A549 (cell line): ENCODE measurements around the gene ZNF48. TPM values are rescaled to one million over a fixed set of nuclear protein-coding genes. Genes with fewer than 3 reads are reported as not detected.

Experiments
- ATAC-seq, 2 experiments: fragments of 200-7000 bp in 1 of 2; fragments of >200 bp in 1 of 2; cut with Nextera tagmentation in 1 of 2; cut with Tn5 transposase in 1 of 2; 3 replicates each; pipeline versions ENCODE4 v1.8.0 to v1.9.1; 2018 to 2020; ENCODE audit warnings: mild to moderate bottlenecking in 1 of 2, moderate library complexity in 1 of 2
- CTCF ChIA-PET: fragments of 300-600 bp; sonication (Branson Sonifier 250); formaldehyde crosslinking; extraction: SDS; loops from one replicate; lab custom pipeline; 2021; ENCODE audit warnings: antibody characterized with exemption, inconsistent platforms; lab: Yijun Ruan, JAX
- POLR2A ChIA-PET: fragments of 350-600 bp; formaldehyde crosslinking; extraction: SDS; loops from one replicate; lab custom pipeline; 2021; ENCODE audit warnings: antibody characterized with exemption, inconsistent platforms; lab: Yijun Ruan, JAX
- DNase-seq, 2 experiments: peaks; one replicate each; pipeline versions ENCODE4 v3.0.0 to v3.0.0-alpha.2; 2011 to 2016; ENCODE audit warnings: low read depth in 1 of 2, low spot score in 1 of 2
- FAIRE-seq: peaks from 2 replicates; lab custom pipeline; 2011; peaks lifted over from hg19 to GRCh38; lab: Jason Lieb, UNC
- H3K27ac ChIP-seq, 2 experiments: fragments of >200 bp; sonication (Bioruptor Twin); formaldehyde crosslinking; 3 replicates each; pipeline ENCODE4 v1.5.1; 2016 to 2017
- H3K4me1 ChIP-seq: fragments of >200 bp; sonication (Bioruptor Twin); formaldehyde crosslinking; 3 replicates; pipeline ENCODE4 v1.6.1; 2016
- H3K4me2 ChIP-seq: fragments of >200 bp; sonication (Bioruptor Twin); formaldehyde crosslinking; 3 replicates; pipeline ENCODE4 v1.6.1; 2016
- H3K4me3 ChIP-seq: fragments of >200 bp; sonication (Bioruptor Twin); formaldehyde crosslinking; 3 replicates; pipeline ENCODE4 v1.5.1; 2016
- H3K9me3 ChIP-seq: fragments of >200 bp; sonication (Bioruptor Twin); formaldehyde crosslinking; 3 replicates; pipeline ENCODE4 v1.6.1; 2016
- CBX2 ChIP-seq: fragments of 200-600 bp; sonication (generic); IDR thresholded peaks from 2 replicates; pipeline ENCODE4 v1.6.1; 2016; ENCODE audit warnings: low read depth, mild to moderate bottlenecking, borderline replicate concordance
- CBX8 ChIP-seq: fragments of 200-600 bp; sonication (generic); IDR thresholded peaks from 2 replicates; pipeline ENCODE4 v1.6.1; 2016
- CHD2 ChIP-seq: fragments of 150-350 bp; IDR thresholded peaks from 2 replicates; pipeline ENCODE4 v1.6.1; 2014; ENCODE audit warnings: low read length; ENCODE audit not compliant: partially characterized antibody
- CHD4 ChIP-seq: fragments of 200-600 bp; sonication (generic); IDR thresholded peaks from 2 replicates; pipeline ENCODE4 v1.6.1; 2016; ENCODE audit warnings: antibody characterized with exemption, mild to moderate bottlenecking, borderline replicate concordance
- EHF ChIP-seq: fragments of 250-450 bp; sonication (Bioruptor Pico); IDR thresholded peaks from 2 replicates; pipeline ENCODE4 v1.5.0; 2020; ENCODE audit warnings: mild to moderate bottlenecking
- EHMT2 ChIP-seq: fragments of 200-600 bp; sonication (generic); IDR thresholded peaks from 2 replicates; pipeline ENCODE4 v1.6.1; 2016; ENCODE audit warnings: antibody characterized with exemption, low read depth, mild to moderate bottlenecking, moderate library complexity
- EP300 ChIP-seq, 2 experiments: fragments of >200 bp; sonication (Bioruptor Twin); formaldehyde crosslinking; IDR thresholded peaks; 2 replicates in 1 of 2; 3 replicates in 1 of 2; pipeline ENCODE4 v1.6.1; 2016 to 2017
- ESRRA ChIP-seq: fragments of 150-350 bp; IDR thresholded peaks from 2 replicates; pipeline ENCODE4 v1.6.1; 2014; ENCODE audit warnings: mild to moderate bottlenecking, low read length, borderline replicate concordance
- FOSB ChIP-seq: fragments of 250-450 bp; sonication (Bioruptor Pico); IDR thresholded peaks from 2 replicates; pipeline ENCODE4 v1.5.0; 2020; ENCODE audit warnings: mild to moderate bottlenecking, moderate library complexity
- FOSL2 ChIP-seq, 2 experiments: fragments of 450-650 bp in 1 of 2; fragments of >200 bp in 1 of 2; sonication (Bioruptor Twin) in 1 of 2; formaldehyde crosslinking; IDR thresholded peaks; 2 replicates each; pipeline versions ENCODE4 v1.5.0 to v1.6.1; 2016 to 2020; ENCODE audit warnings: mild to moderate bottlenecking in 1 of 2, moderate library complexity in 1 of 2
- FOXS1 ChIP-seq: fragments of 250-450 bp; sonication (Bioruptor Pico); IDR thresholded peaks from 2 replicates; pipeline ENCODE4 v1.5.0; 2020; ENCODE audit warnings: mild to moderate bottlenecking, moderate library complexity
- GATA3 ChIP-seq: IDR thresholded peaks from 2 replicates; pipeline ENCODE4 v1.6.1; 2012; ENCODE audit warnings: borderline replicate concordance
- HEYL ChIP-seq: fragments of 250-450 bp; sonication (Bioruptor Pico); IDR thresholded peaks from 2 replicates; pipeline ENCODE4 v1.8.0; 2021; ENCODE audit warnings: mild to moderate bottlenecking, moderate library complexity
- HOXA7 ChIP-seq: fragments of 250-450 bp; sonication (Bioruptor Pico); IDR thresholded peaks from 2 replicates; pipeline ENCODE4 v1.5.0; 2020; ENCODE audit warnings: mild to moderate bottlenecking, moderate library complexity
- HOXB5 ChIP-seq: fragments of 250-450 bp; sonication (Bioruptor Pico); IDR thresholded peaks from 2 replicates; pipeline ENCODE4 v1.5.0; 2020; ENCODE audit warnings: mild to moderate bottlenecking, moderate library complexity
- JUN ChIP-seq, 2 experiments: fragments of >200 bp; sonication (Bioruptor Twin); formaldehyde crosslinking; IDR thresholded peaks; 2 replicates in 1 of 2; 3 replicates in 1 of 2; pipeline ENCODE4 v1.6.1; 2016 to 2017
- JUNB ChIP-seq: fragments of >200 bp; sonication (Bioruptor Twin); formaldehyde crosslinking; IDR thresholded peaks from 2 replicates; pipeline ENCODE4 v1.6.1; 2016
- KDM1A ChIP-seq: fragments of 200-600 bp; sonication (generic); IDR thresholded peaks from 2 replicates; pipeline ENCODE4 v1.6.1; 2016; ENCODE audit warnings: low read depth, mild to moderate bottlenecking
- KDM5A ChIP-seq: fragments of 200-600 bp; sonication (generic); IDR thresholded peaks from 2 replicates; pipeline ENCODE4 v1.6.1; 2016; ENCODE audit warnings: antibody characterized with exemption, mild to moderate bottlenecking
- MAFK ChIP-seq: fragments of 450-650 bp; IDR thresholded peaks from 2 replicates; pipeline ENCODE4 v1.6.1; 2014; ENCODE audit not compliant: partially characterized antibody
- MAZ ChIP-seq: fragments of 150-350 bp; IDR thresholded peaks from 2 replicates; pipeline ENCODE4 v1.6.1; 2014; ENCODE audit warnings: antibody characterized with exemption, low read depth, low read length, borderline replicate concordance
- MYC ChIP-seq: IDR thresholded peaks from 2 replicates; pipeline ENCODE4 v1.6.1; 2012; ENCODE audit warnings: mild to moderate bottlenecking, inconsistent platforms, low read length, improper control_type of control experiment, borderline replicate concordance
- NFE2L2 ChIP-seq: fragments of 150-350 bp; conservative IDR thresholded peaks from 2 replicates; pipeline ENCODE4 v1.6.1; 2014; ENCODE audit warnings: low read length
- POLR2A ChIP-seq: IDR thresholded peaks from 2 replicates; pipeline ENCODE4 v1.6.1; 2012; ENCODE audit warnings: mild to moderate bottlenecking, low read length
- RAD21 ChIP-seq, 2 experiments: fragments of >200 bp in 1 of 2; sonication (Bioruptor Twin) in 1 of 2; formaldehyde crosslinking in 1 of 2; IDR thresholded peaks in 1 of 2; conservative IDR thresholded peaks in 1 of 2; 2 replicates in 1 of 2; 3 replicates in 1 of 2; pipeline ENCODE4 v1.6.1; 2012 to 2018; ENCODE audit warnings: inconsistent platforms in 1 of 2
- RCOR1 ChIP-seq: fragments of 150-350 bp; IDR thresholded peaks from 2 replicates; pipeline ENCODE4 v1.6.1; 2014; ENCODE audit warnings: antibody characterized with exemption, low read length, low read depth
- RFX5 ChIP-seq: fragments of 450-650 bp; IDR thresholded peaks from 2 replicates; pipeline ENCODE4 v1.7.1; 2014; ENCODE audit warnings: antibody characterized with exemption, mild to moderate bottlenecking, moderate library complexity
- RNF2 ChIP-seq: fragments of 200-600 bp; sonication (generic); IDR thresholded peaks from 2 replicates; pipeline ENCODE4 v1.6.1; 2016; ENCODE audit warnings: low read depth, mild to moderate bottlenecking, antibody characterized with exemption, moderate library complexity, borderline replicate concordance
- SMC3 ChIP-seq: fragments of >200 bp; sonication (Bioruptor Twin); formaldehyde crosslinking; IDR thresholded peaks from 3 replicates; pipeline ENCODE4 v1.6.1; 2018; ENCODE audit warnings: inconsistent platforms
- TP53 ChIP-seq: fragments of 250-450 bp; sonication (Bioruptor Pico); IDR thresholded peaks from 2 replicates; pipeline ENCODE4 v1.5.0; 2021; ENCODE audit warnings: mild to moderate bottlenecking, moderate library complexity
- ZFP36 ChIP-seq: fragments of 450-650 bp; IDR thresholded peaks from 2 replicates; pipeline ENCODE4 v1.6.1; 2014; ENCODE audit warnings: borderline replicate concordance; ENCODE audit not compliant: partially characterized antibody
- ZNF302 ChIP-seq: fragments of 250-450 bp; sonication (Bioruptor Pico); IDR thresholded peaks from 2 replicates; pipeline ENCODE4 v1.9.0; 2021; ENCODE audit warnings: inconsistent platforms, mild to moderate bottlenecking, moderate library complexity
- WGBS: methylation state at CpG from one replicate; pipeline ENCODE4 v1.1.6; 2017; ENCODE audit errors: missing lambda C conversion rate; 5-methylcytosine and 5-hydroxymethylcytosine counted together
- polyA plus RNA-seq, 4 experiments: library from polyadenylated mRNA; depleted of rRNA in 3 of 4; stranded (reverse); fragments of >200 nt; fragmentation: RNase III in 1 of 4; extraction: RNeasy Plus Mini Kit Qiagen cat#74134 plus additional on column Dnase treatment in 1 of 4; gene quantifications; 2 replicates in 3 of 4; 3 replicates in 1 of 4; pipeline ENCODE4 v1.2.3, GENCODE V29; 2011 to 2017
- TF ChIP-seq, protein P1 (sequence below): IDR thresholded peaks from 2 replicates; pipeline ENCODE4 v1.6.1; 2012
- TF ChIP-seq, protein P2 (sequence below): fragments of 150-350 bp; IDR thresholded peaks from 2 replicates; pipeline ENCODE4 v1.6.1; 2014; ENCODE audit warnings: low read depth, mild to moderate bottlenecking, low read length
- TF ChIP-seq, protein P3 (sequence below): fragments of 250-450 bp; sonication (Bioruptor Pico); IDR thresholded peaks from 2 replicates; pipeline ENCODE4 v1.5.0; 2021; ENCODE audit warnings: mild to moderate bottlenecking, moderate library complexity, borderline replicate concordance
- TF ChIP-seq, protein P4 (sequence below): IDR thresholded peaks from 2 replicates; pipeline ENCODE4 v1.6.1; 2012
- TF ChIP-seq, protein P5 (sequence below): fragments of >200 bp; sonication (Bioruptor Twin); formaldehyde crosslinking; IDR thresholded peaks from 3 replicates; pipeline ENCODE4 v1.6.1; 2016

The ZNF48 gene
- polyA plus RNA-seq, 2 of the 4 experiments (the other 2 are of a cell fraction): 9.3 to 10.4 TPM

DNA sequence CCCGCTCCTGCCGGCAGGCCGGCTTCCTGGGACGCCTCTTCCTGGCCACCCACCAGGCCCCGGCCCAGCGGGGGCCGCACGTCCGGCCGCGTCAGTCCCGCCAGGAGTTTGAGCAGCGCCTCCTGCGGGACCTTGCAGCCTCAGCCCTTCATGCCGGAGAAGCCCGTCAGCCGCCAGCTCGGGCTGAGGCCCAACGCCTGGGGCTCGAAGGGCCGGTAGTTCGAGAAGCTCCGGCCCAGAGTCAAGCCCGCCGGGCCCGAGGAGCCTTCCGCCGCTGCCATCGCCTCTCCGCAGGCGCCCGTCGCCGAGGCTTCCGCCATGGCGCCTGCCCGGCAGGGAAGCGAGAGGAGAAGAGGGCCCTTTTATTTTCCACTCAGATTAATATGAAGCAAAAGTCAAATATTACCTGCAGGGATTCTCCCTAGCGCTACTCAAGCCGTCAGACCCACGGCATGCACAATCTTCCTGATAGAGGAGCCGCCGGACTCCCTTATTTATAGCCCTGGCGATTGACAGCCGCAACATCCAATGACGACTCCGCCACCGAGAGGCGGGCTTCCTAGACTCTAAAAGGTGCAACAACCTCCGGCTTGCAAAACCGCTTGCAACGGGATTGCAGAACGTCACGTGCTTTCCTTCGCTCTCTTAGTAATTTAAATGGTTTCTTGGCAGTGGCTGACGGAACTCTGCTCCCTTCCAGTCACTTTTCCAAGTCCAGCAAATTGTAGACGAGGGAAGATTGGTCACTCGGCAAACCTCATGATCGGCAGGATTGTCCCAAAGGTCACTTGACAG lies 50.4 kb downstream of the ZNF48 start, which contains the start of gene SEPHS2:
Gene SEPHS2, minus strand, starts transcription at position 467 of the 795 bp plus-strand sequence. Its CDS starts 147 bp downstream, at position 320.
- CTCF ChIA-PET: interaction anchor here (0.8 to 6.7 kb wide), 8 partner anchors 15 to 353 kb away, joined by 3 to 36 read pairs (median 4); partner anchors contain the start of gene DCTPP1
- TF ChIP-seq JUN (IDR thresholded peaks at IDR 0.05): peak; percentile 44 to 90; a peak in 3 of 5 replicates
- TF ChIP-seq HOXA7 (CRISPR knock-in tag): no peak
- no peak for TF ChIP-seq CBX2
- no peak for TF ChIP-seq CHD2
- TF ChIP-seq KDM5A: no peak
- no peak for TF ChIP-seq RNF2
- no peak for TF ChIP-seq EP300 (IDR thresholded peaks at IDR 0.05)
- TF ChIP-seq, protein P1, sequence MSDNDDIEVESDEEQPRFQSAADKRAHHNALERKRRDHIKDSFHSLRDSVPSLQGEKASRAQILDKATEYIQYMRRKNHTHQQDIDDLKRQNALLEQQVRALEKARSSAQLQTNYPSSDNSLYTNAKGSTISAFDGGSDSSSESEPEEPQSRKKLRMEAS: peak; percentile 93
- TF ChIP-seq ZFP36: no peak
- peak in 1 of 2 experiments; percentile 18; a peak in 1 of 5 replicates for TF ChIP-seq RAD21 (conservative IDR thresholded peaks at IDR 0.05 in 1 of 2, IDR thresholded peaks at IDR 0.05 in 1 of 2)
- TF ChIP-seq ESRRA: no peak
- peak; percentile 79 for TF ChIP-seq POLR2A
- peak; percentile 51; the same call in 1 of the 2 replicates for TF ChIP-seq MYC
- TF ChIP-seq HEYL (CRISPR knock-in tag): no peak
- TF ChIP-seq GATA3: no peak
- TF ChIP-seq FOSL2 (IDR thresholded peaks at IDR 0.05): no peak
- TF ChIP-seq FOSL2 (CRISPR knock-in tag; IDR thresholded peaks at IDR 0.05): no peak
- TF ChIP-seq KDM1A: no peak
- TF ChIP-seq, protein P2, sequence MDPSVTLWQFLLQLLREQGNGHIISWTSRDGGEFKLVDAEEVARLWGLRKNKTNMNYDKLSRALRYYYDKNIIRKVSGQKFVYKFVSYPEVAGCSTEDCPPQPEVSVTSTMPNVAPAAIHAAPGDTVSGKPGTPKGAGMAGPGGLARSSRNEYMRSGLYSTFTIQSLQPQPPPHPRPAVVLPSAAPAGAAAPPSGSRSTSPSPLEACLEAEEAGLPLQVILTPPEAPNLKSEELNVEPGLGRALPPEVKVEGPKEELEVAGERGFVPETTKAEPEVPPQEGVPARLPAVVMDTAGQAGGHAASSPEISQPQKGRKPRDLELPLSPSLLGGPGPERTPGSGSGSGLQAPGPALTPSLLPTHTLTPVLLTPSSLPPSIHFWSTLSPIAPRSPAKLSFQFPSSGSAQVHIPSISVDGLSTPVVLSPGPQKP: no peak
- no peak for TF ChIP-seq MAFK
- TF ChIP-seq SMC3: peak; percentile 22; the same call in 1 of the 3 replicates
- TF ChIP-seq HOXB5: no peak
- TF ChIP-seq MAZ: no peak
- no peak for TF ChIP-seq RFX5
- TF ChIP-seq, protein P3, sequence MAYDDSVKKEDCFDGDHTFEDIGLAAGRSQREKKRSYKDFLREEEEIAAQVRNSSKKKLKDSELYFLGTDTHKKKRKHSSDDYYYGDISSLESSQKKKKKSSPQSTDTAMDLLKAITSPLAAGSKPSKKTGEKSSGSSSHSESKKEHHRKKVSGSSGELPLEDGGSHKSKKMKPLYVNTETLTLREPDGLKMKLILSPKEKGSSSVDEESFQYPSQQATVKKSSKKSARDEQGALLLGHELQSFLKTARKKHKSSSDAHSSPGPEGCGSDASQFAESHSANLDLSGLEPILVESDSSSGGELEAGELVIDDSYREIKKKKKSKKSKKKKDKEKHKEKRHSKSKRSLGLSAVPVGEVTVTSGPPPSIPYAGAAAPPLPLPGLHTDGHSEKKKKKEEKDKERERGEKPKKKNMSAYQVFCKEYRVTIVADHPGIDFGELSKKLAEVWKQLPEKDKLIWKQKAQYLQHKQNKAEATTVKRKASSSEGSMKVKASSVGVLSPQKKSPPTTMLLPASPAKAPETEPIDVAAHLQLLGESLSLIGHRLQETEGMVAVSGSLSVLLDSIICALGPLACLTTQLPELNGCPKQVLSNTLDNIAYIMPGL (CRISPR knock-in tag): no peak; the same call in 1 of the 2 replicates
- no peak for TF ChIP-seq CBX8
- no peak for TF ChIP-seq RCOR1
- no peak for TF ChIP-seq EHF (CRISPR knock-in tag)
- TF ChIP-seq, protein P4, sequence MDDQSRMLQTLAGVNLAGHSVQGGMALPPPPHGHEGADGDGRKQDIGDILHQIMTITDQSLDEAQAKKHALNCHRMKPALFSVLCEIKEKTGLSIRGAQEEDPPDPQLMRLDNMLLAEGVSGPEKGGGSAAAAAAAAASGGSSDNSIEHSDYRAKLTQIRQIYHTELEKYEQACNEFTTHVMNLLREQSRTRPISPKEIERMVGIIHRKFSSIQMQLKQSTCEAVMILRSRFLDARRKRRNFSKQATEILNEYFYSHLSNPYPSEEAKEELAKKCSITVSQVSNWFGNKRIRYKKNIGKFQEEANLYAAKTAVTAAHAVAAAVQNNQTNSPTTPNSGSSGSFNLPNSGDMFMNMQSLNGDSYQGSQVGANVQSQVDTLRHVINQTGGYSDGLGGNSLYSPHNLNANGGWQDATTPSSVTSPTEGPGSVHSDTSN: peak; percentile 97
- TF ChIP-seq JUNB: no peak
- TF ChIP-seq FOXS1 (CRISPR knock-in tag): no peak
- TF ChIP-seq EHMT2: no peak
- TF ChIP-seq CHD4: no peak
- no peak for TF ChIP-seq FOSB (CRISPR knock-in tag)
- TF ChIP-seq, protein P5, sequence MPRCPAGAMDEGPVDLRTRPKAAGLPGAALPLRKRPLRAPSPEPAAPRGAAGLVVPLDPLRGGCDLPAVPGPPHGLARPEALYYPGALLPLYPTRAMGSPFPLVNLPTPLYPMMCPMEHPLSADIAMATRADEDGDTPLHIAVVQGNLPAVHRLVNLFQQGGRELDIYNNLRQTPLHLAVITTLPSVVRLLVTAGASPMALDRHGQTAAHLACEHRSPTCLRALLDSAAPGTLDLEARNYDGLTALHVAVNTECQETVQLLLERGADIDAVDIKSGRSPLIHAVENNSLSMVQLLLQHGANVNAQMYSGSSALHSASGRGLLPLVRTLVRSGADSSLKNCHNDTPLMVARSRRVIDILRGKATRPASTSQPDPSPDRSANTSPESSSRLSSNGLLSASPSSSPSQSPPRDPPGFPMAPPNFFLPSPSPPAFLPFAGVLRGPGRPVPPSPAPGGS: peak; percentile 96
- TF ChIP-seq NFE2L2: no peak
- no peak for TF ChIP-seq TP53 (CRISPR knock-in tag)
- no peak for TF ChIP-seq ZNF302 (CRISPR knock-in tag)

More for the DNA sequence above, 50.4 kb downstream of the ZNF48 start, which contains the start of gene SEPHS2:
- peak within 1 kb of the TSS; percentile 83 for H3K4me2 ChIP-seq
- H3K4me3 ChIP-seq: peak within 1 kb of the TSS; percentile 84
- no peaks in the 10 kb centered on the region for H3K9me3 ChIP-seq
- H3K4me1 ChIP-seq: peaks cover 19% of the 10 kb centered on the region
- POLR2A ChIA-PET: interaction anchor here (0.6 to 2.5 kb wide), 9 partner anchors 10 to 188 kb away, joined by 3 to 11 read pairs (median 5); partner anchors contain the start of genes DCTPP1, ZNF689 and ZNF747
- DNase-seq (peak; percentile 92 to 98), ATAC-seq (peak; percentile 94 to 95), FAIRE-seq (no peak)
- peak within 1 kb of the TSS; percentile 91 to 99 for H3K27ac ChIP-seq
- WGBS: 1% methylated on average over 39 of the region's 59 CpGs
